HepG2 (cell line): ENCODE measurements around the gene CTBP1.

Experiments used
- CREM ChIP-seq, 2 experiments: sonication (generic) in 1 of 2; formaldehyde crosslinking in 1 of 2; IDR thresholded peaks; 2 replicates each; pipeline versions ENCODE4 v1.4.0 to v1.6.1; 2016 to 2020; ENCODE audit warnings: antibody characterized with exemption in 1 of 2, mild to moderate bottlenecking in 1 of 2, missing genetic modification reagents in 1 of 2
- MBNL3 ChIP-seq: fragments of 250-450 bp; sonication (Bioruptor Pico); conservative IDR thresholded peaks from 2 replicates; pipeline ENCODE4 v1.8.0; 2022; ENCODE audit warnings: mild to moderate bottlenecking, inconsistent platforms
- MEIS2 ChIP-seq: sonication (generic); formaldehyde crosslinking; IDR thresholded peaks from 2 replicates; pipeline ENCODE4 v1.9.0; 2021; ENCODE audit warnings: mild to moderate bottlenecking, missing genetic modification reagents
- ZNF768 ChIP-seq: sonication (generic); formaldehyde crosslinking; IDR thresholded peaks from 2 replicates; pipeline ENCODE4 v1.4.0; 2020; ENCODE audit warnings: missing genetic modification reagents
- TF ChIP-seq, protein P1 (sequence below): sonication (generic); formaldehyde crosslinking; IDR thresholded peaks from 2 replicates; pipeline ENCODE4 v1.4.0; 2020; ENCODE audit warnings: missing genetic modification reagents

DNA sequence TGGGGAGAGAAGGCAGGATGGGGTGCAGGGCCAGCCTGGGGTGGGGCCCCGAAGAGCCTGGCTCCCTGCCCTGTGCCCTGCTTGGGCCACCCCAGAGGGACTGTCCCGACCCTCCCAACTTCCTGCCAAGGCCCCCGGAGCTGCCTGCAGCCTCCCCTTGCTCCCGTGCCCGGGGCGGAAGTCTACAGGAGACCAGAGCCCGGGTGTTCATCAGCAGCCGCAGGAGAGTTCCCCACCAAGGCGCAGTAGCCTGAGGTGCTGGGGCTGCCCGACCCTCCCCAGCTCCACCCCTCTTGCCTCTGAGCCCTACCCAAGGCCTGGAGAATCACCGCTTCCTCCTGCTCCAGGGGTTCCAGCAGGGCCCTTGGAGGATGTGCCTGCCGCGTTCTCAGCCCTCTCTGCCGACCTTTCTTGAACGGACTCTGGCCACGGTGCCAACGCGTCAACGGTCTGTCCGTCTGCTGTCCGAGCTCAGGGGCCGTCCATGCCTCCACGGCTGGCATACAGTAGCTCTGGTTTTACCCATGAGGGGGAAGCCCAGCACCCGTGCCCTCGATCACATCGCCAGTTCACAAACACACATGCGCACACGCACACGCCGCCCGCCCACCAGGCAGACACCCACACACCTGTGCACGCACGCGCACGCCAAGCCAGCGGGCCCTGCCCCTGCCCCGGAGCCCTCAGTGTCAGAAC lies 40.5 kb downstream of the CTBP1 start:
- TF ChIP-seq, protein P1, sequence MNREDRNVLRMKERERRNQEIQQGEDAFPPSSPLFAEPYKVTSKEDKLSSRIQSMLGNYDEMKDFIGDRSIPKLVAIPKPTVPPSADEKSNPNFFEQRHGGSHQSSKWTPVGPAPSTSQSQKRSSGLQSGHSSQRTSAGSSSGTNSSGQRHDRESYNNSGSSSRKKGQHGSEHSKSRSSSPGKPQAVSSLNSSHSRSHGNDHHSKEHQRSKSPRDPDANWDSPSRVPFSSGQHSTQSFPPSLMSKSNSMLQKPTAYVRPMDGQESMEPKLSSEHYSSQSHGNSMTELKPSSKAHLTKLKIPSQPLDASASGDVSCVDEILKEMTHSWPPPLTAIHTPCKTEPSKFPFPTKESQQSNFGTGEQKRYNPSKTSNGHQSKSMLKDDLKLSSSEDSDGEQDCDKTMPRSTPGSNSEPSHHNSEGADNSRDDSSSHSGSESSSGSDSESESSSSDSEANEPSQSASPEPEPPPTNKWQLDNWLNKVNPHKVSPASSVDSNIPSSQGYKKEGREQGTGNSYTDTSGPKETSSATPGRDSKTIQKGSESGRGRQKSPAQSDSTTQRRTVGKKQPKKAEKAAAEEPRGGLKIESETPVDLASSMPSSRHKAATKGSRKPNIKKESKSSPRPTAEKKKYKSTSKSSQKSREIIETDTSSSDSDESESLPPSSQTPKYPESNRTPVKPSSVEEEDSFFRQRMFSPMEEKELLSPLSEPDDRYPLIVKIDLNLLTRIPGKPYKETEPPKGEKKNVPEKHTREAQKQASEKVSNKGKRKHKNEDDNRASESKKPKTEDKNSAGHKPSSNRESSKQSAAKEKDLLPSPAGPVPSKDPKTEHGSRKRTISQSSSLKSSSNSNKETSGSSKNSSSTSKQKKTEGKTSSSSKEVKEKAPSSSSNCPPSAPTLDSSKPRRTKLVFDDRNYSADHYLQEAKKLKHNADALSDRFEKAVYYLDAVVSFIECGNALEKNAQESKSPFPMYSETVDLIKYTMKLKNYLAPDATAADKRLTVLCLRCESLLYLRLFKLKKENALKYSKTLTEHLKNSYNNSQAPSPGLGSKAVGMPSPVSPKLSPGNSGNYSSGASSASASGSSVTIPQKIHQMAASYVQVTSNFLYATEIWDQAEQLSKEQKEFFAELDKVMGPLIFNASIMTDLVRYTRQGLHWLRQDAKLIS: no peak
- no peak for TF ChIP-seq MEIS2
- no peak for TF ChIP-seq ZNF768 (CRISPR knock-in tag)
- no peak for TF ChIP-seq MBNL3 (CRISPR knock-in tag)
- no peak for TF ChIP-seq CREM (IDR thresholded peaks at IDR 0.05)
- no peak for TF ChIP-seq CREM (CRISPR knock-in tag; IDR thresholded peaks at IDR 0.05)
